Nucleus accumbens (tissue), 56 donors: ENCODE data around the gene ACCSL.

Experiments
- DNase-seq, 56 donors: peaks; one replicate each; lab custom pipeline; 2025; lab: John Stamatoyannopoulos, UW

The ACCSL gene

GRCh38 chr11:44047931-44048431 is at the start of gene ACCSL:
Gene ACCSL (plus strand): TSS chr11:44047981. CDS start chr11:44048037, 56 bp downstream.
- DNase-seq, result peak in 28 of 56 donors; percentile 4 to 68 (median 18)

- DNase-seq, result no peak
These were observed 49.5 kb upstream of the ACCSL start for GRCh38 chr11:43998308-43998707.

- no peak for DNase-seq
These were observed 47.0 kb upstream of the ACCSL start for GRCh38 chr11:44000731-44001130.

GRCh38 chr11:44002191-44003093 is 45.3 kb upstream of the ACCSL start:
- no peak for DNase-seq

GRCh38 chr11:44003736-44004451 is 43.9 kb upstream of the ACCSL start:
- no peak for DNase-seq

GRCh38 chr11:44004452-44005062 is 43.2 kb upstream of the ACCSL start:
- no peak for DNase-seq

- peak in 21 of 56 donors; percentile 10 to 60 (median 26) for DNase-seq
These were observed 42.6 kb upstream of the ACCSL start for GRCh38 chr11:44005063-44005701.

- DNase-seq, result no peak
These were observed 41.8 kb upstream of the ACCSL start for GRCh38 chr11:44005956-44006355.

- DNase-seq, result no peak
These were observed 40.8 kb upstream of the ACCSL start for GRCh38 chr11:44006917-44007361.

GRCh38 chr11:44007481-44008087 is 40.2 kb upstream of the ACCSL start:
- DNase-seq, result no peak

GRCh38 chr11:44008088-44008501 is 39.7 kb upstream of the ACCSL start:
- DNase-seq, result no peak

- no peak for DNase-seq
These were observed 39.1 kb upstream of the ACCSL start for GRCh38 chr11:44008698-44009097.

GRCh38 chr11:44010789-44011251 is 37.0 kb upstream of the ACCSL start:
- no peak for DNase-seq

- DNase-seq, result no peak
These were observed 36.0 kb upstream of the ACCSL start for GRCh38 chr11:44011797-44012196.

- no peak for DNase-seq
These were observed 32.7 kb upstream of the ACCSL start for GRCh38 chr11:44014968-44015623.

GRCh38 chr11:44015624-44016007 is 32.2 kb upstream of the ACCSL start:
- no peak for DNase-seq

GRCh38 chr11:44016131-44016530 is 31.6 kb upstream of the ACCSL start:
- no peak for DNase-seq

GRCh38 chr11:44016546-44017442 is 31.0 kb upstream of the ACCSL start:
- no peak for DNase-seq
